Gastrocnemius medialis (tissue), 4 donors: Measurements from ENCODE around the gene FYCO1. TPM values are rescaled to one million over a fixed set of nuclear protein-coding genes. Genes with fewer than 3 reads are reported as not detected.

Source experiments
- ATAC-seq, 2 donors: fragments of 150-250 bp; one replicate each; pipeline ENCODE4 v1.9.1; 2016
- DNase-seq, 2 donors: peaks; one replicate each; pipeline ENCODE4 v3.0.0-alpha.2; 2019
- H3K27ac ChIP-seq, 4 donors: fragments of 200-600 bp; sonication (generic); 1 replicate in 1 of 4; 2 replicates in 3 of 4; pipeline ENCODE4 v1.5.1; 2016 to 2018; ENCODE audit warnings: mild to moderate bottlenecking in 2 of 4, moderate library complexity in 1 of 4
- H3K27me3 ChIP-seq, 3 donors: fragments of 200-600 bp; sonication (generic) in 2 of 3; 1 replicate in 1 of 3; 2 replicates in 2 of 3; pipeline versions ENCODE4 v1.5.1 to v1.6.0; 2016 to 2019; ENCODE audit warnings: mild to moderate bottlenecking in 1 of 3, moderate library complexity in 1 of 3
- H3K36me3 ChIP-seq, 2 donors: fragments of 200-600 bp; sonication (generic) in 1 of 2; one replicate each; pipeline ENCODE4 v1.5.1; 2017 to 2018
- H3K4me1 ChIP-seq, 2 donors: fragments of 200-600 bp; sonication (generic) in 1 of 2; one replicate each; pipeline ENCODE4 v1.5.1; 2016 to 2017; ENCODE audit warnings: mild to moderate bottlenecking in 2 of 2
- H3K4me3 ChIP-seq, 4 donors: fragments of 200-600 bp; sonication (generic) in 3 of 4; 1 replicate in 1 of 4; 2 replicates in 3 of 4; pipeline ENCODE4 v1.5.1; 2016 to 2019; ENCODE audit warnings: mild to moderate bottlenecking in 2 of 4
- H3K9me3 ChIP-seq, 3 donors: fragments of 200-600 bp; sonication (generic) in 2 of 3; 1 replicate in 1 of 3; 2 replicates in 2 of 3; pipeline ENCODE4 v1.5.1; 2016 to 2019
- CTCF ChIP-seq, 5 experiments: fragments of 450-650 bp in 3 of 5; fragments of 200-600 bp in 2 of 5; sonication (generic) in 2 of 5; IDR thresholded peaks in 4 of 5; conservative IDR thresholded peaks in 1 of 5; 1 replicate in 4 of 5; 2 replicates in 1 of 5; pipeline ENCODE4 v1.5.1; 2016 to 2019; ENCODE audit warnings: antibody characterized with exemption in 5 of 5, mild to moderate bottlenecking in 3 of 5, moderate library complexity in 3 of 5
- POLR2A ChIP-seq, 2 donors: fragments of 450-650 bp; IDR thresholded peaks; one replicate each; pipeline ENCODE4 v1.6.1; 2017; ENCODE audit warnings: antibody characterized with exemption in 2 of 2, mild to moderate bottlenecking in 2 of 2, moderate library complexity in 2 of 2
- in situ Hi-C, 4 donors: fragments of 200-750 bp; cut with MboI; loops; one replicate each; pipeline versions ENCODE4 v1.15.0 to v1.8.0; 2017; ENCODE audit warnings: low sequenced_read_pairs in 4 of 4
- intact Hi-C: fragments of 100-400 bp; cut with DNase I; formaldehyde crosslinking; loops from one replicate; pipeline ENCODE4 v1.15.1; 2023; ENCODE audit warnings: low total_unique reads
- total RNA-seq, 4 donors: library from RNA; depleted of rRNA; stranded (reverse); fragments of >200 nt; gene quantifications; one replicate each; pipeline versions ENCODE4 v1.1.0 to v1.2.3, GENCODE V29; 2016

FYCO1 gene
- total RNA-seq, 4 donors from 2014 or later: 47.4 to 99.8 (median 84.2) TPM

GRCh38 chr3:45895686-45896468 lies 99.7 kb downstream of the FYCO1 start:
- no peak overlapping the region for H3K27ac ChIP-seq
- ATAC-seq: no peak
- no peaks in the 10 kb centered on the region for H3K4me1 ChIP-seq
- intact Hi-C loops (no loop called here), in situ Hi-C loops (no loop called here)
- no peaks in the 10 kb centered on the region for H3K27me3 ChIP-seq
- no peaks in the 10 kb centered on the region for H3K9me3 ChIP-seq
- H3K4me3 ChIP-seq: no peak overlapping the region
- H3K36me3 ChIP-seq: no peaks in the 10 kb centered on the region
- no peak for DNase-seq
- TF ChIP-seq CTCF (IDR thresholded peaks at IDR 0.05 in 4 of 5, conservative IDR thresholded peaks at IDR 0.05 in 1 of 5) (no peak), POLR2A (IDR thresholded peaks at IDR 0.05) (no peak)

GRCh38 chr3:45894015-45894414 lies 101.6 kb downstream of the FYCO1 start:
- DNase-seq (no peak), ATAC-seq (no peak)
- Histone ChIP-seq H3K36me3 (no peaks in the 10 kb centered on the region), H3K4me1 (no peaks in the 10 kb centered on the region), H3K4me3 (no peak overlapping the region), H3K27me3 (no peaks in the 10 kb centered on the region), H3K9me3 (no peaks in the 10 kb centered on the region), H3K27ac (no peak overlapping the region)
- intact Hi-C loops (no loop called here), in situ Hi-C loops (no loop called here)
- TF ChIP-seq CTCF (IDR thresholded peaks at IDR 0.05 in 4 of 5, conservative IDR thresholded peaks at IDR 0.05 in 1 of 5): no peak
- TF ChIP-seq POLR2A (IDR thresholded peaks at IDR 0.05): no peak

GRCh38 chr3:45892161-45892560 lies 103.5 kb downstream of the FYCO1 start:
- DNase-seq: no peak

GRCh38 chr3:45890405-45890804 lies 105.2 kb downstream of the FYCO1 start:
- H3K4me1 ChIP-seq: no peaks in the 10 kb centered on the region
- H3K4me3 ChIP-seq: no peak overlapping the region
- ATAC-seq (no peak), DNase-seq (no peak)
- H3K27ac ChIP-seq: no peak overlapping the region
- no peaks in the 10 kb centered on the region for H3K36me3 ChIP-seq
- no peaks in the 10 kb centered on the region for H3K27me3 ChIP-seq
- TF ChIP-seq POLR2A (IDR thresholded peaks at IDR 0.05) (no peak), CTCF (IDR thresholded peaks at IDR 0.05 in 4 of 5, conservative IDR thresholded peaks at IDR 0.05 in 1 of 5) (no peak)
- H3K9me3 ChIP-seq: no peaks in the 10 kb centered on the region
- intact Hi-C loops: no loop called here
- in situ Hi-C loops: no loop called here

More at GRCh38 chr3:45892161-45892560, 103.5 kb downstream of the FYCO1 start:
- TF ChIP-seq CTCF (IDR thresholded peaks at IDR 0.05 in 4 of 5, conservative IDR thresholded peaks at IDR 0.05 in 1 of 5): no peak
- no peak for TF ChIP-seq POLR2A (IDR thresholded peaks at IDR 0.05)
- intact Hi-C loops (no loop called here), in situ Hi-C loops (no loop called here)
- H3K4me1 ChIP-seq: no peaks in the 10 kb centered on the region
- no peaks in the 10 kb centered on the region for H3K9me3 ChIP-seq
- no peak overlapping the region for H3K4me3 ChIP-seq
- no peaks in the 10 kb centered on the region for H3K36me3 ChIP-seq
- H3K27me3 ChIP-seq: no peaks in the 10 kb centered on the region
- no peak for ATAC-seq
- H3K27ac ChIP-seq: no peak overlapping the region
